Measurements from ENCODE around the gene SHANK3.
A peak's percentile ranks its signal among the peaks of the same experiment; 100 is the strongest.

Gene SHANK3

DNA sequence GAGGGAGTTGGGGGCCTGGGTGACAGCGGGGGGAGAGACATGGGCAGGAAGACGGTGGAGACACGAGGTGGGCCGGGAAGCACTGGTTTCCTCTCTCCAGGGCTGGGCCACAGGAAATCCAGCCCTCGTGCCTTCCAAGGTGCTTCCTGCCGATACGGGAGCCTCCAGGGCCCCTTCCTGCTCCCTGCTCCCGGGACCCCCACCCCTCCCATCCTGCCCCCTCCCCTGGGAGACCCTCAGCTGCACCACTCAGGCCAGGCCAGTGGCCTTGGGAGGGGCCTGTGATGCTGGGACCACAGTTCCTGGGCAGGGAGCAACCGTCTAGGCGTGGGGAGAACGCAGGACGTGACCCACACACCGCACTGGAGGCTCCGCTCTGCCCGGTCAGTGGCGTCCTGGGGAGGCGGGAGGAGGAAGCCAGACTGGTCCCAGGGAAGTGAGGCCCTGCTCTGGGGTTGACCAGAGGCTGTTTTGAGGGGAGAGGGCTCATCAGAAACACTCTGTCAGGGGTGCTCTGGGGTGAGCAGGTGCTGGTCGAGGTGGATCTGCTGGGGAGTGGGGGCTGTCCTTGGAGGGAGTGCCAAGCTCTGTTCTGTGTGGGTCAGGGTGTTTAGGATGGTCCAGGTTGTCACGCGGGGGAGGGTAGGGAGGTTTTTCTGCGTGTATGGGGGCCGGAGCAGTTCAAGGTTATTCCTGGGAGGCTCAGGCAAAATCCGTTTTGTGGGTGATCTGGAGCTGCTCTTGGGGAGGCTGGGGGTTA is at the start of gene SHANK3:
TSS of gene SHANK3 (plus strand) at position 353 of the 760 bp plus-strand sequence.
- Histone ChIP-seq H3K27ac (ENCODE audit: low read length) (no peak within 1 kb of the TSS), H3K36me3 (ENCODE audit: control insufficient read depth in 1 of 2, insufficient read depth in 2 of 2, low read length in 2 of 2) (no peaks in the 10 kb centered on the region), H3K27me3 (ENCODE audit: low read depth, low read length) (peaks cover 24% of the 10 kb centered on the region), H3K4me3 (ENCODE audit: low read depth in 1 of 2, low read length in 2 of 2) (peak within 1 kb of the TSS; percentile 39 to 58), H3K4me1 (ENCODE audit: control insufficient read depth in 1 of 2, insufficient read depth in 2 of 2, low read length in 2 of 2) (peaks cover 0 to 14% of the 10 kb centered on the region in 2 donors), H3K9me3 (ENCODE audit: control insufficient read depth in 1 of 2, low read length in 2 of 2) (no peaks in the 10 kb centered on the region)

DNA sequence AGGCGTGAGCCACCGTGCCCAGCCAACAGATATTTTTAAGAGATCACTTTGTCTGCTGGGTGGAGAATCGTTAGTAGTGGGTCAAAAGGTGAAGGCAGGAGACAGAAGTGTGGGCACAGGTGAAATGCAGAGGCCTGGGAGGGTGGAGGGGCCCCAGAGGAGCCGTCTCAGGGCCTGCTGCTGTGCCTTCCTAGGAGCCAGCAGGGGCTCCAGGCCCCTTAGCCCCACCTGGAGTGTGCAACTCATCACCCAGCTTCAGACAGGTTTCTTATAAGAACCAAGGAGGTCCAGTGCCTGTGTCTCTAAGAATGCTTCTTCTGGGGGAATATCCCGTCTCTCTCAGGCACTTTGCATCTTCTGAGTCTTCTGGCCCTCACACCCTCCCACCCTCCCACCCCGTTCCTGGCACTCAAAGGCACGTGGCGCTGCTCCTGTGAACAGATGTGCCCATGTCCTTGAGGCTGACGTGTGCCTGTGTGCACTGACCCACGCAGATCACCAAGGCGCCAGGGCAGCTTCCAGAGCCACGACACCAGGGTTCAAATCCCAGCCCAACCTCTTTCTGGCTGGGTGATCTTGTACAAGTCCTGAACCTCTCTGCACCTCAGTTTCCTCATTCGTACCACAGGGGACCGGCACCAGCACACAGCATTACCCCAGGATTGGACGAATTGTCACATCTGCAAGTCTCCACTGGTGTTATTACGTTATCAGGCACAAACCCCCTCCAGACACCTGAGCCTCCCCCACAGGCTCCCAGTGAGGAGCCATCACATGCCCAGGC is 48.1 kb upstream of the SHANK3 start:
- peaks cover 3% of the 10 kb centered on the region for H3K27me3 ChIP-seq (ENCODE audit: low read depth, low read length)
- H3K36me3 ChIP-seq (ENCODE audit: control insufficient read depth in 1 of 2, insufficient read depth in 2 of 2, low read length in 2 of 2) = no peaks in the 10 kb centered on the region
- H3K27ac ChIP-seq (ENCODE audit: low read length) = no peak overlapping the region
- H3K4me3 ChIP-seq (ENCODE audit: low read depth in 1 of 2, low read length in 2 of 2) = no peak overlapping the region
- no peaks in the 10 kb centered on the region for H3K9me3 ChIP-seq (ENCODE audit: control insufficient read depth in 1 of 2, low read length in 2 of 2)
- H3K4me1 ChIP-seq (ENCODE audit: control insufficient read depth in 1 of 2, insufficient read depth in 2 of 2, low read length in 2 of 2) = peaks cover 17 to 36% of the 10 kb centered on the region in 2 donors

DNA sequence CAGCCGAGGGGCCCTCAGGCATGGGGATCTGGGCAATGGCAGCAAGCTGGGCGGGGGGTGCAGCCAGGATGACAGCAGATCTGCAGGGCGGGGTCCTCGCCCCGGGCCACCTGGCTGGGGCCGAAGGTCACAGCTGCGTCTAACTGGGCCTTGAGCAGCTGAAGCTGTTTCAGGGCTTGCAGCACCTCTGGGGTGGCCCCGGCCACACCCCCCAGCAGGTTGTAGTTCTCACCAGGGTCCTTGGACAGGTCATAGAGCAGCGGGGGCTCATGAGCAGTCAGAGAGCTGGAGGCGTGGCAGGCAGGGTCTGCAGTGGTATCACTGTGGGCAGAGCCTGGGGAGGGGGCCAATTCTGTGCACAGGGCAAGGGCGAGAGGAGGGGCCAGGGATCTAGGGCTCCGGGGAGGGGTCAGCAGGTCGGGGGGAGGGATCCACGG is 47.5 kb upstream of the SHANK3 start:
- H3K4me1 ChIP-seq (ENCODE audit: control insufficient read depth in 1 of 2, insufficient read depth in 2 of 2, low read length in 2 of 2) = peaks cover 17 to 31% of the 10 kb centered on the region in 2 donors
- no peaks in the 10 kb centered on the region for H3K27me3 ChIP-seq (ENCODE audit: low read depth, low read length)
- no peak overlapping the region for H3K27ac ChIP-seq (ENCODE audit: low read length)
- H3K9me3 ChIP-seq (ENCODE audit: control insufficient read depth in 1 of 2, low read length in 2 of 2) = no peaks in the 10 kb centered on the region
- no peaks in the 10 kb centered on the region for H3K36me3 ChIP-seq (ENCODE audit: control insufficient read depth in 1 of 2, insufficient read depth in 2 of 2, low read length in 2 of 2)
- no peak overlapping the region for H3K4me3 ChIP-seq (ENCODE audit: low read depth in 1 of 2, low read length in 2 of 2)

DNA sequence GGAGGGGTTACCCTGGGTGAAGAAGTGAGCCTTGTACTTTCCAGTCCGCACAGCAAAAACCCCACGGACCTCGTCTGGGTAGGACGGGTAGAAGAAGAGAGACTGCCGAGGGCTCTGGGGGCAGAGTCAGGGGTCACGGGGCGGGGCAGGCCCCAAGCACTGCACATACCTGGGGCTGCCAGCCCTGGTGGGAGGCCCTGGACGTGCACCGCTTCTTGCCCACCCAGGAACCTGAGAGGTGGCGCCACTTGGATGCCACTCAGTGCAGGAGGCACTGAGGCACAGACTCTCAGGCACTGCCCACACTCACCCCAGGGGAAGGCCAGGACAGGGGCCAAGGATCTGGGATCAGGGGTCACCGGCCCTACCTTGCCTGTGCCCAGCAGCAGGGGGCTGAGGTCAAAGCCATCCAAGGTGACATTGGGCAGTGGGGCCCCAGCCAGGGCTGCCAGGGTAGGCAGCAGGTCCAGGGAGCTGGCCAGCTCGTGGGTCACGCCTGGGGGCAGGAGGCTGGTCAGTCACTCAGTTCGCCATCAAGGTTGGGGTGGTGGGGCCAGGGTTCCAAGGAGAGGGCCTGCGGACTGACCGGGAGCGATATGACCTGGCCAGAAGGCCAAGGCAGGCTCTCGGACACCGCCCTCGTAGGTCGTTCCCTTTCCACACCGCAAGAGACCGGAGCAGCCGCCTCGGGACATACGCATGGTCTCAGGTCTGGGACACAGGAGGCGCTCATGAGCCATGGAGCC is 46.9 kb upstream of the SHANK3 start:
- H3K4me3 ChIP-seq (ENCODE audit: low read depth in 1 of 2, low read length in 2 of 2) = no peak overlapping the region
- no peaks in the 10 kb centered on the region for H3K36me3 ChIP-seq (ENCODE audit: control insufficient read depth in 1 of 2, insufficient read depth in 2 of 2, low read length in 2 of 2)
- H3K27me3 ChIP-seq (ENCODE audit: low read depth, low read length) = no peaks in the 10 kb centered on the region
- peaks cover 13 to 26% of the 10 kb centered on the region in 2 donors for H3K4me1 ChIP-seq (ENCODE audit: control insufficient read depth in 1 of 2, insufficient read depth in 2 of 2, low read length in 2 of 2)
- no peaks in the 10 kb centered on the region for H3K9me3 ChIP-seq (ENCODE audit: control insufficient read depth in 1 of 2, low read length in 2 of 2)
- no peak overlapping the region for H3K27ac ChIP-seq (ENCODE audit: low read length)

GRCh38 chr22:50626314-50626849 is 46.2 kb upstream of the SHANK3 start:
- Histone ChIP-seq H3K4me3 (ENCODE audit: low read depth in 1 of 2, low read length in 2 of 2) (no peak overlapping the region), H3K9me3 (ENCODE audit: control insufficient read depth in 1 of 2, low read length in 2 of 2) (no peaks in the 10 kb centered on the region), H3K36me3 (ENCODE audit: control insufficient read depth in 1 of 2, insufficient read depth in 2 of 2, low read length in 2 of 2) (no peaks in the 10 kb centered on the region), H3K4me1 (ENCODE audit: control insufficient read depth in 1 of 2, insufficient read depth in 2 of 2, low read length in 2 of 2) (peaks cover 7 to 23% of the 10 kb centered on the region in 2 donors), H3K27ac (ENCODE audit: low read length) (no peak overlapping the region), H3K27me3 (ENCODE audit: low read depth, low read length) (no peaks in the 10 kb centered on the region)

- Histone ChIP-seq H3K4me3 (ENCODE audit: low read depth in 1 of 2, low read length in 2 of 2) (peak overlapping the region; percentile 64 to 75), H3K27me3 (ENCODE audit: low read depth, low read length) (no peaks in the 10 kb centered on the region), H3K9me3 (ENCODE audit: control insufficient read depth in 1 of 2, low read length in 2 of 2) (no peaks in the 10 kb centered on the region), H3K4me1 (ENCODE audit: control insufficient read depth in 1 of 2, insufficient read depth in 2 of 2, low read length in 2 of 2) (peaks cover 6 to 23% of the 10 kb centered on the region in 2 donors), H3K27ac (ENCODE audit: low read length) (no peak overlapping the region), H3K36me3 (ENCODE audit: control insufficient read depth in 1 of 2, insufficient read depth in 2 of 2, low read length in 2 of 2) (no peaks in the 10 kb centered on the region)
Measured at GRCh38 chr22:50626850-50627641, 45.6 kb upstream of the SHANK3 start.

DNA sequence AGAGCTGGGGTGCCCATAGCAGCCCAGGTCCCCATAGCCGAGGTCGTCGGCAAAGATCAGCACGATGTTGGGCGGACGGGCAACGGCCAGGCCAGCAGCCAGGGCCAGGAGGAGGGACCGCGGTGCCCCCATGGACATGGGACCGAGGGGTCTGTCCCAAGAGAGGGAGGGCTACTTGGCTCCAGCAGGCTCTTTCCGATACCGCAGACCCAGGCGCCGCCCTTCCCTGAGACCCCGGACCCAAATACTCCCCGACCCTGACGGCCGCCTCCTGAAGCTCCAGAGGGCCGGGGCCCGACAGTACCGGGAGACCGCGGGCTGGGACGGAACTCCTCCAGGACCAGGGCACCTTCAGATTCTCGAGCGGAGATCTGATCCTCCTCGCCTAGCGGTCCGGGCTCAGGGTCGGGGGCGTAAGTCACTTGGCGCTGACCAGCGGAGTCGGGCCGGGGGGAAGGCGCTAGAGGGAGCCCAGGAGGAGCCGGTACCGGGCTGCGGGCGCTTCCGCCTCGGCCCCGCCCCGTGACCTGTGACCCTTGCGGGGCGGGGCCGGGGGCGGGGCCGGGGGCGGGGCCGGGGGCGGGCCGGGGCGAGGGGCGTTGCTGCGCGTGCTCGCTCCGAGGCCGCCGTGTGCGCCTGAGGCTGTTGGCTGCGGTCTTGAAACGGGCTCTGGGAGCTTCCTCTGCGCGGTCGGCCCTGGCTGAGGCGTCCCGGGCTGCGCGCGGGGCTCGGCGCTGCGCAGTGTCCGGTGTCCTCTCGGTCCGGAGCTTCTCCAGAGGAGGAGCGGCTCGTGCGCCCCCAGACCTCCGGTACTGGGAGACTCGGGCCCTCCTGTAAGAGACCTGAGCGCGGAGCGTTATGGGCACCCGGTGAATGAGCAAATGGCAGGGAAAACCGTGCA is 44.7 kb upstream of the SHANK3 start, which contains the start of gene ARSA:
TSS of gene ARSA (minus strand) at position 511 of the 901 bp plus-strand sequence. CDS start at position 138, 373 bp downstream.
- H3K27me3 ChIP-seq (ENCODE audit: low read depth, low read length) = no peaks in the 10 kb centered on the region
- peak within 1 kb of the TSS; percentile 75 for H3K4me3 ChIP-seq (ENCODE audit: low read depth in 1 of 2, low read length in 2 of 2)
- no peak within 1 kb of the TSS for H3K27ac ChIP-seq (ENCODE audit: low read length)
- peaks cover 6 to 23% of the 10 kb centered on the region in 2 donors for H3K4me1 ChIP-seq (ENCODE audit: control insufficient read depth in 1 of 2, insufficient read depth in 2 of 2, low read length in 2 of 2)
- H3K36me3 ChIP-seq (ENCODE audit: control insufficient read depth in 1 of 2, insufficient read depth in 2 of 2, low read length in 2 of 2) = no peaks in the 10 kb centered on the region
- H3K9me3 ChIP-seq (ENCODE audit: control insufficient read depth in 1 of 2, low read length in 2 of 2) = no peaks in the 10 kb centered on the region

- Histone ChIP-seq H3K27me3 (ENCODE audit: low read depth, low read length) (no peaks in the 10 kb centered on the region), H3K27ac (ENCODE audit: low read length) (no peak overlapping the region), H3K4me3 (ENCODE audit: low read depth in 1 of 2, low read length in 2 of 2) (peak overlapping the region; percentile 75), H3K36me3 (ENCODE audit: control insufficient read depth in 1 of 2, insufficient read depth in 2 of 2, low read length in 2 of 2) (no peaks in the 10 kb centered on the region), H3K9me3 (ENCODE audit: control insufficient read depth in 1 of 2, low read length in 2 of 2) (no peaks in the 10 kb centered on the region), H3K4me1 (ENCODE audit: control insufficient read depth in 1 of 2, insufficient read depth in 2 of 2, low read length in 2 of 2) (peaks cover 6 to 23% of the 10 kb centered on the region in 2 donors)
Measured at GRCh38 chr22:50628543-50629134, 44.0 kb upstream of the SHANK3 start.

GRCh38 chr22:50630376-50630775 is 42.2 kb upstream of the SHANK3 start:
- no peaks in the 10 kb centered on the region for H3K9me3 ChIP-seq (ENCODE audit: control insufficient read depth in 1 of 2, low read length in 2 of 2)
- H3K27me3 ChIP-seq (ENCODE audit: low read depth, low read length) = no peaks in the 10 kb centered on the region
- no peaks in the 10 kb centered on the region for H3K36me3 ChIP-seq (ENCODE audit: control insufficient read depth in 1 of 2, insufficient read depth in 2 of 2, low read length in 2 of 2)
- H3K4me3 ChIP-seq (ENCODE audit: low read depth in 1 of 2, low read length in 2 of 2) = no peak overlapping the region
- H3K27ac ChIP-seq (ENCODE audit: low read length) = no peak overlapping the region
- peaks cover 6 to 23% of the 10 kb centered on the region in 2 donors for H3K4me1 ChIP-seq (ENCODE audit: control insufficient read depth in 1 of 2, insufficient read depth in 2 of 2, low read length in 2 of 2)
